ENCODE results near the gene MAPK10. TPM values are rescaled to one million over a fixed set of nuclear protein-coding genes. Genes with fewer than 3 reads are reported as not detected.

Gene MAPK10
- total and polyA plus RNA-seq, 7 experiments from 2014 or later, result 0.54 TPM; not detected in 6

GRCh38 chr4:86159216-86159615 is 200.6 kb downstream of the MAPK10 start:
- Histone ChIP-seq H3K27ac (ENCODE audit: low read depth, low read length) (no peak overlapping the region), H3K9me3 (ENCODE audit: control insufficient read depth in 2 of 3, low read length in 3 of 3) (no peaks in the 10 kb centered on the region), H3K36me3 (ENCODE audit: control insufficient read depth in 2 of 3, insufficient read depth in 3 of 3, low read length in 3 of 3) (no peaks in the 10 kb centered on the region), H3K4me1 (ENCODE audit: control insufficient read depth in 2 of 2, insufficient read depth in 2 of 2, low read length in 2 of 2) (no peaks in the 10 kb centered on the region), H3K27me3 (ENCODE audit: control insufficient read depth in 2 of 2, insufficient read depth in 2 of 2, low read length in 2 of 2) (no peaks in the 10 kb centered on the region), H3K4me3 (ENCODE audit: low read length) (no peak overlapping the region)
- H3K36me3 Mint-ChIP-seq, result no peaks in the 10 kb centered on the region
- no peaks in the 10 kb centered on the region for H3K9me3 Mint-ChIP-seq
- ATAC-seq (no peak), DNase-seq (no peak)
- intact Hi-C loops (cut with micrococcal nuclease), result no loop called here
- H3K4me3 Mint-ChIP-seq, result no peak overlapping the region
- no peak overlapping the region for H3K27ac Mint-ChIP-seq
- no peaks in the 10 kb centered on the region for H3K4me1 Mint-ChIP-seq
- H3K27me3 Mint-ChIP-seq, result no peaks in the 10 kb centered on the region
- CTCF ChIA-PET, result no interaction called here
- POLR2A ChIA-PET, result no interaction called here

- intact Hi-C loops (cut with micrococcal nuclease), result no loop called here
- no peaks in the 10 kb centered on the region for H3K27me3 ChIP-seq (ENCODE audit: control insufficient read depth in 2 of 2, insufficient read depth in 2 of 2, low read length in 2 of 2)
- H3K36me3 Mint-ChIP-seq, result no peaks in the 10 kb centered on the region
- ChIA-PET CTCF (no interaction called here), POLR2A (no interaction called here)
- H3K27me3 Mint-ChIP-seq, result no peaks in the 10 kb centered on the region
- H3K9me3 ChIP-seq (ENCODE audit: control insufficient read depth in 2 of 3, low read length in 3 of 3), result no peaks in the 10 kb centered on the region
- H3K27ac Mint-ChIP-seq, result no peak overlapping the region
- H3K4me1 Mint-ChIP-seq, result no peaks in the 10 kb centered on the region
- no peak overlapping the region for H3K4me3 ChIP-seq (ENCODE audit: low read length)
- ATAC-seq (no peak), DNase-seq (no peak)
- H3K4me1 ChIP-seq (ENCODE audit: control insufficient read depth in 2 of 2, insufficient read depth in 2 of 2, low read length in 2 of 2), result no peaks in the 10 kb centered on the region
- peaks cover 0 to under 1% (median 0%) of the 10 kb centered on the region in 11 donors for H3K9me3 Mint-ChIP-seq
- H3K36me3 ChIP-seq (ENCODE audit: control insufficient read depth in 2 of 3, insufficient read depth in 3 of 3, low read length in 3 of 3), result no peaks in the 10 kb centered on the region
- no peak overlapping the region for H3K4me3 Mint-ChIP-seq
- no peak overlapping the region for H3K27ac ChIP-seq (ENCODE audit: low read depth, low read length)
These were observed 203.3 kb downstream of the MAPK10 start for GRCh38 chr4:86156531-86156930.

DNA sequence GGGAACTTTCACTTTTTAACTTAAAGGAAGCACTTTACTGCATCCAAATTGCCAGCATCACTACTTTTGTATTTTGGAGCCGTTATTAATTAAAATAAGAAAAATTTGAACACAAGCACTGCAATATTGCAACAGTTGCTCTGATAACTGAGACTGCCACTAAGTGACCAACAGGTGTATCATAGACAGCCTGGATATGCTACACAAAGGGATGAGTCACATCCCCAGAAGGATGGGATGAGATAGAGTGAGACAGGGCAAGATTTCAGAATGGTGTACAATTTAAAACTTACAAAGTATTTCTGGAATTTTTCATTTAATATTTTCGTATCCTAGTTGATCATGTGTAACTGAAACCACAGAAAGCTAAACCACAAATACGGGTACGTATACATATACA is 204.1 kb downstream of the MAPK10 start:
- Histone ChIP-seq H3K9me3 (ENCODE audit: control insufficient read depth in 2 of 3, low read length in 3 of 3) (no peaks in the 10 kb centered on the region), H3K27ac (ENCODE audit: low read depth, low read length) (no peak overlapping the region), H3K4me1 (ENCODE audit: control insufficient read depth in 2 of 2, insufficient read depth in 2 of 2, low read length in 2 of 2) (no peaks in the 10 kb centered on the region), H3K27me3 (ENCODE audit: control insufficient read depth in 2 of 2, insufficient read depth in 2 of 2, low read length in 2 of 2) (no peaks in the 10 kb centered on the region), H3K4me3 (ENCODE audit: low read length) (no peak overlapping the region), H3K36me3 (ENCODE audit: control insufficient read depth in 2 of 3, insufficient read depth in 3 of 3, low read length in 3 of 3) (no peaks in the 10 kb centered on the region)
- H3K4me3 Mint-ChIP-seq, result no peak overlapping the region
- CTCF ChIA-PET, result no interaction called here
- no peak for ATAC-seq
- H3K36me3 Mint-ChIP-seq, result no peaks in the 10 kb centered on the region
- H3K4me1 Mint-ChIP-seq, result no peaks in the 10 kb centered on the region
- peaks cover 0 to 8% (median 0%) of the 10 kb centered on the region in 11 donors for H3K9me3 Mint-ChIP-seq
- POLR2A ChIA-PET, result no interaction called here
- intact Hi-C loops (cut with micrococcal nuclease), result no loop called here
- no peak overlapping the region for H3K27ac Mint-ChIP-seq
- no peak for DNase-seq
- no peaks in the 10 kb centered on the region for H3K27me3 Mint-ChIP-seq

GRCh38 chr4:86152454-86152853 is 207.4 kb downstream of the MAPK10 start:
- Histone ChIP-seq H3K36me3 (ENCODE audit: control insufficient read depth in 2 of 3, insufficient read depth in 3 of 3, low read length in 3 of 3) (no peaks in the 10 kb centered on the region), H3K4me1 (ENCODE audit: control insufficient read depth in 2 of 2, insufficient read depth in 2 of 2, low read length in 2 of 2) (no peaks in the 10 kb centered on the region), H3K27me3 (ENCODE audit: control insufficient read depth in 2 of 2, insufficient read depth in 2 of 2, low read length in 2 of 2) (no peaks in the 10 kb centered on the region), H3K4me3 (ENCODE audit: low read length) (no peak overlapping the region), H3K9me3 (ENCODE audit: control insufficient read depth in 2 of 3, low read length in 3 of 3) (no peaks in the 10 kb centered on the region), H3K27ac (ENCODE audit: low read depth, low read length) (no peak overlapping the region)
- no peaks in the 10 kb centered on the region for H3K4me1 Mint-ChIP-seq
- DNase-seq, result no peak
- intact Hi-C loops (cut with micrococcal nuclease), result no loop called here
- ChIA-PET CTCF (no interaction called here), POLR2A (no interaction called here)
- H3K27ac Mint-ChIP-seq, result no peak overlapping the region
- H3K27me3 Mint-ChIP-seq, result no peaks in the 10 kb centered on the region
- peaks cover 0 to 10% (median 0%) of the 10 kb centered on the region in 11 donors for H3K9me3 Mint-ChIP-seq
- no peak overlapping the region for H3K4me3 Mint-ChIP-seq
- ATAC-seq, result no peak
- no peaks in the 10 kb centered on the region for H3K36me3 Mint-ChIP-seq

- H3K4me3 ChIP-seq (ENCODE audit: low read length), result no peak overlapping the region
- H3K36me3 Mint-ChIP-seq, result no peaks in the 10 kb centered on the region
- no peak overlapping the region for H3K4me3 Mint-ChIP-seq
- no peak for DNase-seq
- no peak overlapping the region for H3K27ac ChIP-seq (ENCODE audit: low read depth, low read length)
- H3K27ac Mint-ChIP-seq, result no peak overlapping the region
- H3K9me3 ChIP-seq (ENCODE audit: control insufficient read depth in 2 of 3, low read length in 3 of 3), result no peaks in the 10 kb centered on the region
- intact Hi-C loops (cut with micrococcal nuclease), result no loop called here
- ATAC-seq, result no peak
- CTCF ChIA-PET, result no interaction called here
- POLR2A ChIA-PET, result no interaction called here
- H3K27me3 Mint-ChIP-seq, result no peaks in the 10 kb centered on the region
- no peaks in the 10 kb centered on the region for H3K4me1 Mint-ChIP-seq
- no peaks in the 10 kb centered on the region for H3K27me3 ChIP-seq (ENCODE audit: control insufficient read depth in 2 of 2, insufficient read depth in 2 of 2, low read length in 2 of 2)
- H3K9me3 Mint-ChIP-seq, result peaks cover 0 to 10% (median 0%) of the 10 kb centered on the region in 11 donors
- no peaks in the 10 kb centered on the region for H3K4me1 ChIP-seq (ENCODE audit: control insufficient read depth in 2 of 2, insufficient read depth in 2 of 2, low read length in 2 of 2)
- no peaks in the 10 kb centered on the region for H3K36me3 ChIP-seq (ENCODE audit: control insufficient read depth in 2 of 3, insufficient read depth in 3 of 3, low read length in 3 of 3)
These were observed 208.7 kb downstream of the MAPK10 start for GRCh38 chr4:86151196-86151595.

DNA sequence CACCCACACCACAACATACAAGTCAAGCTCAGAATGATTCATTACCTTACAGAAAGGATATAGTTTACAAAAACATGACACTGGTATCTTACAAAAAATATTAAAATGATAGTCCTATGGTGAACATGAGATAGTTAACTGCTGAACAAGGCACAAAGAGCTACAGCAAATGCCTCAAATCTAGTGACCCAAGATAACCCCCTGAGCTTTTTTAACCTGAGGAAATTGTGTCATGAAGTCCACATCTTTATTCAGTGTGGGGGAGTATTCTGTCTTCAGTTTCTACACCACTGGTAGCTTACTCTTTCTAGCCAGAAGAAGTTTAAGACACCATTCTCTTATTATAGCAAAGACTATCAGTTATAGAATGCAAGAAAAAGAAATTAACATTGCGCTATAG is 218.7 kb downstream of the MAPK10 start:
- no peak overlapping the region for H3K27ac Mint-ChIP-seq
- Histone ChIP-seq H3K9me3 (ENCODE audit: control insufficient read depth in 2 of 3, low read length in 3 of 3) (no peaks in the 10 kb centered on the region), H3K27me3 (ENCODE audit: control insufficient read depth in 2 of 2, insufficient read depth in 2 of 2, low read length in 2 of 2) (no peaks in the 10 kb centered on the region), H3K4me1 (ENCODE audit: control insufficient read depth in 2 of 2, insufficient read depth in 2 of 2, low read length in 2 of 2) (no peaks in the 10 kb centered on the region), H3K4me3 (ENCODE audit: low read length) (no peak overlapping the region), H3K27ac (ENCODE audit: low read depth, low read length) (no peak overlapping the region), H3K36me3 (ENCODE audit: control insufficient read depth in 2 of 3, insufficient read depth in 3 of 3, low read length in 3 of 3) (no peaks in the 10 kb centered on the region)
- intact Hi-C loops (cut with micrococcal nuclease), result no loop called here
- POLR2A ChIA-PET, result no interaction called here
- no peak overlapping the region for H3K4me3 Mint-ChIP-seq
- ATAC-seq (no peak), DNase-seq (no peak)
- H3K27me3 Mint-ChIP-seq, result no peaks in the 10 kb centered on the region
- H3K4me1 Mint-ChIP-seq, result no peaks in the 10 kb centered on the region
- peaks cover 0 to 8% (median 2%) of the 10 kb centered on the region in 11 donors for H3K9me3 Mint-ChIP-seq
- no peaks in the 10 kb centered on the region for H3K36me3 Mint-ChIP-seq
- CTCF ChIA-PET, result no interaction called here

DNA sequence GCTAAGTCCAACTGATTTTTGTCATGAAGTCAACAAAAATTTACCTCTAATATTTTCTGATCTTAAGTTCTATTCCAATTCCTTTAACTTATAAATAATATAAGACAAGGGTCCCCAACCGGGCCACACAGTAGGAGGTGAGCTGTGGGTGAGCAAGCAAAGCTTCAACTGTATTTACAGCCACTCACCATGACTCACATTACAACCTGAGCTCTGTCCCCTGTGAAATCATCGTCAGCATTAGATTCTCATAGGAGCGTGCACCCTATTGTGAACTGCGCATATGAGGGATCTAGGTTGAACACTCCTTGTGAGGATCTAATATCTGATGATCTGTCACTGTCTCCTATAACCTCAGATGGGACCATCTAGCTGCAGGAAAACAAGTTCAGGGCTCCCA is 227.4 kb downstream of the MAPK10 start:
- Mint-ChIP-seq H3K4me1 (no peaks in the 10 kb centered on the region), H3K27ac (no peak overlapping the region), H3K4me3 (no peak overlapping the region), H3K27me3 (no peaks in the 10 kb centered on the region), H3K36me3 (no peaks in the 10 kb centered on the region), H3K9me3 (peaks cover 0 to 6% (median 2%) of the 10 kb centered on the region in 11 donors)
- H3K9me3 ChIP-seq (ENCODE audit: control insufficient read depth in 2 of 3, low read length in 3 of 3), result no peaks in the 10 kb centered on the region
- H3K27ac ChIP-seq (ENCODE audit: low read depth, low read length), result no peak overlapping the region
- ATAC-seq (no peak), DNase-seq (no peak)
- no peaks in the 10 kb centered on the region for H3K4me1 ChIP-seq (ENCODE audit: control insufficient read depth in 2 of 2, insufficient read depth in 2 of 2, low read length in 2 of 2)
- POLR2A ChIA-PET, result no interaction called here
- no peak overlapping the region for H3K4me3 ChIP-seq (ENCODE audit: low read length)
- CTCF ChIA-PET, result no interaction called here
- intact Hi-C loops (cut with micrococcal nuclease), result no loop called here
- H3K36me3 ChIP-seq (ENCODE audit: control insufficient read depth in 2 of 3, insufficient read depth in 3 of 3, low read length in 3 of 3), result no peaks in the 10 kb centered on the region
- no peaks in the 10 kb centered on the region for H3K27me3 ChIP-seq (ENCODE audit: control insufficient read depth in 2 of 2, insufficient read depth in 2 of 2, low read length in 2 of 2)
